ENCODE data around the gene SRSF3.

SRSF3 gene

GRCh38 chr6:36636687-36637418, 42.7 kb downstream of the SRSF3 start:
- TF ChIP-seq GATA3 (IDR thresholded peaks at IDR 0.05; ENCODE audit: low read depth, low read length) (no peak), GATA2 (IDR thresholded peaks at IDR 0.05; ENCODE audit: low read depth, low read length) (no peak)

- no peak for TF ChIP-seq GATA2 (IDR thresholded peaks at IDR 0.05; ENCODE audit: low read depth, low read length)
- TF ChIP-seq GATA3 (IDR thresholded peaks at IDR 0.05; ENCODE audit: low read depth, low read length) = no peak
Observed at GRCh38 chr6:36638579-36638978, 44.4 kb downstream of the SRSF3 start.

GRCh38 chr6:36639171-36639808, 45.1 kb downstream of the SRSF3 start:
- TF ChIP-seq GATA3 (IDR thresholded peaks at IDR 0.05; ENCODE audit: low read depth, low read length) = no peak
- no peak for TF ChIP-seq GATA2 (IDR thresholded peaks at IDR 0.05; ENCODE audit: low read depth, low read length)

GRCh38 chr6:36641543-36641942, 47.4 kb downstream of the SRSF3 start:
- TF ChIP-seq GATA3 (IDR thresholded peaks at IDR 0.05; ENCODE audit: low read depth, low read length) (no peak), GATA2 (IDR thresholded peaks at IDR 0.05; ENCODE audit: low read depth, low read length) (no peak)

GRCh38 chr6:36642913-36643817, 49.0 kb downstream of the SRSF3 start:
- TF ChIP-seq GATA2 (IDR thresholded peaks at IDR 0.05; ENCODE audit: low read depth, low read length) (no peak), GATA3 (IDR thresholded peaks at IDR 0.05; ENCODE audit: low read depth, low read length) (no peak)

- TF ChIP-seq GATA2 (IDR thresholded peaks at IDR 0.05; ENCODE audit: low read depth, low read length) = no peak
- no peak for TF ChIP-seq GATA3 (IDR thresholded peaks at IDR 0.05; ENCODE audit: low read depth, low read length)
Observed at GRCh38 chr6:36643977-36644376, 49.8 kb downstream of the SRSF3 start.

GRCh38 chr6:36649086-36649485, 54.9 kb downstream of the SRSF3 start:
- TF ChIP-seq GATA3 (IDR thresholded peaks at IDR 0.05; ENCODE audit: low read depth, low read length) (no peak), GATA2 (IDR thresholded peaks at IDR 0.05; ENCODE audit: low read depth, low read length) (no peak)

- TF ChIP-seq GATA3 (IDR thresholded peaks at IDR 0.05; ENCODE audit: low read depth, low read length) = no peak
- no peak for TF ChIP-seq GATA2 (IDR thresholded peaks at IDR 0.05; ENCODE audit: low read depth, low read length)
Observed at GRCh38 chr6:36649701-36650484, 55.7 kb downstream of the SRSF3 start.

GRCh38 chr6:36650848-36651478, 56.8 kb downstream of the SRSF3 start:
- no peak for TF ChIP-seq GATA3 (IDR thresholded peaks at IDR 0.05; ENCODE audit: low read depth, low read length)

- TF ChIP-seq GATA2 (IDR thresholded peaks at IDR 0.05; ENCODE audit: low read depth, low read length) = no peak
- no peak for TF ChIP-seq GATA3 (IDR thresholded peaks at IDR 0.05; ENCODE audit: low read depth, low read length)
Observed at GRCh38 chr6:36651659-36652379, 57.7 kb downstream of the SRSF3 start.

Data from SH-SY5Y (cell line).